ENCODE data around the gene TMEM248. TPM values are rescaled to one million over a fixed set of nuclear protein-coding genes. Genes with fewer than 3 reads are reported as not detected.

Gene TMEM248
- total and polyA plus RNA-seq, 9 donors, result 51.5 to 64.7 (median 54.2) TPM

- 100% methylated on average over 1 of the region's 4 CpGs for WGBS (ENCODE audit: insufficient coverage)
Observed at GRCh38 chr7:66937940-66938339, 16.9 kb downstream of the TMEM248 start.

GRCh38 chr7:66939325-66939724 lies 18.3 kb downstream of the TMEM248 start:
- no peak for DNase-seq
- 100% methylated on average over 2 of the region's 4 CpGs for WGBS (ENCODE audit: insufficient coverage)
- Histone ChIP-seq H3K9me3 (replicated peaks; ENCODE audit: control insufficient read depth, low read depth, low read length) (peaks cover 9% of the 10 kb centered on the region), H3K27me3 (ENCODE audit: control insufficient read depth, insufficient read depth, low read length) (no peaks in the 10 kb centered on the region), H3K4me1 (ENCODE audit: control insufficient read depth, insufficient read depth, low read length) (no peaks in the 10 kb centered on the region), H3K27ac (ENCODE audit: low read length) (no peak overlapping the region), H3K4me3 (ENCODE audit: low read length) (no peak overlapping the region), H3K36me3 (ENCODE audit: control insufficient read depth, insufficient read depth, low read length) (peaks cover 21% of the 10 kb centered on the region)

More at GRCh38 chr7:66937940-66938339, 16.9 kb downstream of the TMEM248 start:
- Histone ChIP-seq H3K27ac (ENCODE audit: low read length) (no peak overlapping the region), H3K9me3 (replicated peaks; ENCODE audit: control insufficient read depth, low read depth, low read length) (peaks cover 9% of the 10 kb centered on the region), H3K4me3 (ENCODE audit: low read length) (no peak overlapping the region), H3K4me1 (ENCODE audit: control insufficient read depth, insufficient read depth, low read length) (no peaks in the 10 kb centered on the region), H3K36me3 (ENCODE audit: control insufficient read depth, insufficient read depth, low read length) (peaks cover 14% of the 10 kb centered on the region), H3K27me3 (ENCODE audit: control insufficient read depth, insufficient read depth, low read length) (no peaks in the 10 kb centered on the region)
- no peak for DNase-seq

- Histone ChIP-seq H3K4me3 (ENCODE audit: low read length) (no peak overlapping the region), H3K27me3 (ENCODE audit: control insufficient read depth, insufficient read depth, low read length) (no peaks in the 10 kb centered on the region), H3K9me3 (replicated peaks; ENCODE audit: control insufficient read depth, low read depth, low read length) (no peaks in the 10 kb centered on the region), H3K36me3 (ENCODE audit: control insufficient read depth, insufficient read depth, low read length) (peaks cover 58% of the 10 kb centered on the region), H3K27ac (ENCODE audit: low read length) (no peak overlapping the region), H3K4me1 (ENCODE audit: control insufficient read depth, insufficient read depth, low read length) (no peaks in the 10 kb centered on the region)
- no peak for DNase-seq
- WGBS (ENCODE audit: insufficient coverage), result no CpG with 5 or more reads among the region's 2 CpGs
Observed at GRCh38 chr7:66946545-66946944, 25.5 kb downstream of the TMEM248 start.

- Histone ChIP-seq H3K27me3 (ENCODE audit: control insufficient read depth, insufficient read depth, low read length) (no peaks in the 10 kb centered on the region), H3K27ac (ENCODE audit: low read length) (no peak overlapping the region), H3K9me3 (replicated peaks; ENCODE audit: control insufficient read depth, low read depth, low read length) (no peaks in the 10 kb centered on the region), H3K36me3 (ENCODE audit: control insufficient read depth, insufficient read depth, low read length) (peaks cover 61% of the 10 kb centered on the region), H3K4me3 (ENCODE audit: low read length) (no peak overlapping the region), H3K4me1 (ENCODE audit: control insufficient read depth, insufficient read depth, low read length) (no peaks in the 10 kb centered on the region)
- WGBS (ENCODE audit: insufficient coverage), result 97% methylated on average over 9 of the region's 19 CpGs
- DNase-seq, result no peak
Observed at GRCh38 chr7:66948480-66949109, 27.6 kb downstream of the TMEM248 start.

- no peak overlapping the region for H3K27ac ChIP-seq (ENCODE audit: low read length)
- H3K36me3 ChIP-seq (ENCODE audit: control insufficient read depth, insufficient read depth, low read length), result peaks cover 66% of the 10 kb centered on the region
- no peak overlapping the region for H3K4me3 ChIP-seq (ENCODE audit: low read length)
- DNase-seq, result no peak
- H3K9me3 ChIP-seq (replicated peaks; ENCODE audit: control insufficient read depth, low read depth, low read length), result no peaks in the 10 kb centered on the region
- H3K4me1 ChIP-seq (ENCODE audit: control insufficient read depth, insufficient read depth, low read length), result no peaks in the 10 kb centered on the region
- WGBS (ENCODE audit: insufficient coverage), result 92% methylated on average over 2 of the region's 3 CpGs
- H3K27me3 ChIP-seq (ENCODE audit: control insufficient read depth, insufficient read depth, low read length), result no peaks in the 10 kb centered on the region
Observed at GRCh38 chr7:66950311-66950710, 29.3 kb downstream of the TMEM248 start.

DNA sequence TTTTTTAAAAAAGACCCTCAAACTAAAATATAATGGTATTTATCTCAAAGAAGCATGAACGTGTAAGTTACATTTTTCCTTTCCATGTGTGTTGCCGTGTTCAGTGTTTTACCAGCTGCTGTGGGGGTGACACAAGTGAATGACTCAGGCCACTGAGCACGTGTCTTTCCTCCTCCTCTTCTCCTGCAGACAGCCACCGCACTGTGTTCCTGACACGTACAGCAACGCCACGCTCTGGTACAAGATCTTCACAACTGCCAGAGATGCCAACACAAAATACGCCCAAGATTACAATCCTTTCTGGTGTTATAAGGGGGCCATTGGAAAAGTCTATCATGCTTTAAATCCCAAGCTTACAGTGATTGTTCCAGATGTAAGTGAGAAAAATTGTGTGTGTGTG lies 29.7 kb downstream of the TMEM248 start:
- peaks cover 70% of the 10 kb centered on the region for H3K36me3 ChIP-seq (ENCODE audit: control insufficient read depth, insufficient read depth, low read length)

DNA sequence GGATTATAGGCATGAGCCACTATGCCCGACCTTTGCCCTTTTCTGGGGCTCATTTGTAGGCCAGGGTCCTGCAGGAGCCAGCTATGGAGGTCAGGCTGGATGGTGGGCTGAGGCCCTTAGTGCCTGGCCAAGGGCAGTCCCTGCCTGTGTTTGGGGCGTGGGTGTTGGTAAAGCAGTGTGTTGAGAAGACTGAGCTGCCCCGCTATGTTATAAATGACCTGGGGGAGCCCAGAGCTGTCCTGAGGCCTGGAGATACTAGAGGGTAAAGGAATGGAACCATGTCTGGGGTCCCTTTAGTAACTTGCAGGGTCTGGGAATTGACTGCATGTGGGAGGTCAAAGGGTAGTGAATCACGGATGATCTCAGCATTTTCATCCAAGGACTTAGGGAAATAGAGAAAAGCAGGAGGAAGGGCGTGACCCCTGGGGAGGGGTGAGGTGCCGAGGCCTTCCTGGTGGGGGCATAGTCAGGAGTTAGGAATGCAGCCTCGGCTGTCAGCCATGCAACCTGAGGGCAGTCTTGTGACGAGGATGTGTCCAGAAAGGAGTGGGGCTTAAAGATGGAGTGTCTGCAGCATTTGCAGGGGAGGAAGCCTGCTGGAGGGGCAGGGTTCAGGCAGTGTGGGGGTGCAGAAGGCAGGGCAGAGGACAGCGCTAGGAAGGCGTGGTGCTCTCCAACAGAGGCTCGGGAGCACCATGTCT lies 31.5 kb downstream of the TMEM248 start:
- Histone ChIP-seq H3K4me3 (ENCODE audit: low read length) (no peak overlapping the region), H3K27me3 (ENCODE audit: control insufficient read depth, insufficient read depth, low read length) (no peaks in the 10 kb centered on the region), H3K9me3 (replicated peaks; ENCODE audit: control insufficient read depth, low read depth, low read length) (no peaks in the 10 kb centered on the region), H3K27ac (ENCODE audit: low read length) (no peak overlapping the region), H3K36me3 (ENCODE audit: control insufficient read depth, insufficient read depth, low read length) (peaks cover 69% of the 10 kb centered on the region), H3K4me1 (ENCODE audit: control insufficient read depth, insufficient read depth, low read length) (no peaks in the 10 kb centered on the region)
- no peak for DNase-seq
- WGBS (ENCODE audit: insufficient coverage), result 76% methylated on average over 10 of the region's 11 CpGs

More for the DNA sequence above, 29.7 kb downstream of the TMEM248 start:
- no peak overlapping the region for H3K27ac ChIP-seq (ENCODE audit: low read length)
- H3K4me3 ChIP-seq (ENCODE audit: low read length), result no peak overlapping the region
- no peaks in the 10 kb centered on the region for H3K27me3 ChIP-seq (ENCODE audit: control insufficient read depth, insufficient read depth, low read length)
- no peaks in the 10 kb centered on the region for H3K9me3 ChIP-seq (replicated peaks; ENCODE audit: control insufficient read depth, low read depth, low read length)
- no peaks in the 10 kb centered on the region for H3K4me1 ChIP-seq (ENCODE audit: control insufficient read depth, insufficient read depth, low read length)
- WGBS (ENCODE audit: insufficient coverage), result 93% methylated on average over 3 of the region's 8 CpGs
- no peak for DNase-seq

DNA sequence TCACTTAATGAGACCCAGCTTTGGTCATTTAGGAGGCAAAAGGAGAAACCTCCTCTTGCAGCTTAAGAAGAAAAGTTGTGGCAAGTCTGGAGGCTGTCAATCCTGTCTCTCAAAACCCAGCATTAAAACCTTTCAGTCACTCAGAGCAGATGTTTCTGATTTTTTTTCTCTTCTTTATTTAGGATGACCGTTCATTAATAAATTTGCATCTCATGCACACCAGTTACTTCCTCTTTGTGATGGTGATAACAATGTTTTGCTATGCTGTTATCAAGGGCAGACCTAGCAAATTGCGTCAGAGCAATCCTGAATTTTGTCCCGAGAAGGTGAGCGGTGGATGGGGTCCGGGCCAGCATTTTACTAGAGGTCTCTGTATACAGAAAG lies 32.0 kb downstream of the TMEM248 start:
- no peak overlapping the region for H3K4me3 ChIP-seq (ENCODE audit: low read length)
- no peaks in the 10 kb centered on the region for H3K27me3 ChIP-seq (ENCODE audit: control insufficient read depth, insufficient read depth, low read length)
- peaks cover 70% of the 10 kb centered on the region for H3K36me3 ChIP-seq (ENCODE audit: control insufficient read depth, insufficient read depth, low read length)
- no peaks in the 10 kb centered on the region for H3K9me3 ChIP-seq (replicated peaks; ENCODE audit: control insufficient read depth, low read depth, low read length)
- 83% methylated on average over 1 of the region's 5 CpGs for WGBS (ENCODE audit: insufficient coverage)
- no peak overlapping the region for H3K27ac ChIP-seq (ENCODE audit: low read length)
- no peak for DNase-seq
- peaks cover 3% of the 10 kb centered on the region for H3K4me1 ChIP-seq (ENCODE audit: control insufficient read depth, insufficient read depth, low read length)

- Histone ChIP-seq H3K4me1 (ENCODE audit: control insufficient read depth, insufficient read depth, low read length) (peaks cover 3% of the 10 kb centered on the region), H3K4me3 (ENCODE audit: low read length) (no peak overlapping the region), H3K27ac (ENCODE audit: low read length) (peak overlapping the region; percentile 13), H3K27me3 (ENCODE audit: control insufficient read depth, insufficient read depth, low read length) (no peaks in the 10 kb centered on the region), H3K9me3 (replicated peaks; ENCODE audit: control insufficient read depth, low read depth, low read length) (no peaks in the 10 kb centered on the region), H3K36me3 (ENCODE audit: control insufficient read depth, insufficient read depth, low read length) (peaks cover 58% of the 10 kb centered on the region)
- 76% methylated on average over 6 of the region's 13 CpGs for WGBS (ENCODE audit: insufficient coverage)
- peak; percentile 16 for DNase-seq
Observed at GRCh38 chr7:66957595-66958290, 36.7 kb downstream of the TMEM248 start.

Measured in muscle of leg (tissue), 11 donors.